ENCODE results near the gene MBNL1. TPM values are rescaled to one million over a fixed set of nuclear protein-coding genes. Genes with fewer than 3 reads are reported as not detected.

MBNL1 gene
- total RNA-seq (2014; rRNA removed; shearing (Covaris generic)), result 144 and 163 TPM in 2 replicates

- DNase-seq (ENCODE audit: low spot score), result peak; percentile 94
Measured at GRCh38 chr3:152268555-152269055, at the start of gene MBNL1. MBNL1 (plus strand) TSS chr3:152268929; CDS start chr3:152300194, 31,265 bp downstream.

- no peak for DNase-seq (ENCODE audit: low spot score)
Measured at GRCh38 chr3:152219216-152219615, 49.5 kb upstream of the MBNL1 start.

- DNase-seq (ENCODE audit: low spot score), result no peak
Measured at GRCh38 chr3:152219769-152220255, 48.9 kb upstream of the MBNL1 start.

GRCh38 chr3:152222327-152222726, 46.4 kb upstream of the MBNL1 start:
- no peak for DNase-seq (ENCODE audit: low spot score)

- no peak for DNase-seq (ENCODE audit: low spot score)
Measured at GRCh38 chr3:152225201-152225600, 43.5 kb upstream of the MBNL1 start.

- no peak for DNase-seq (ENCODE audit: low spot score)
Measured at GRCh38 chr3:152226176-152226575, 42.6 kb upstream of the MBNL1 start.

- DNase-seq (ENCODE audit: low spot score), result no peak
Measured at GRCh38 chr3:152227027-152227426, 41.7 kb upstream of the MBNL1 start.

GRCh38 chr3:152229692-152230091, 39.0 kb upstream of the MBNL1 start:
- no peak for DNase-seq (ENCODE audit: low spot score)

- DNase-seq (ENCODE audit: low spot score), result no peak
Measured at GRCh38 chr3:152230370-152230769, 38.4 kb upstream of the MBNL1 start.

GRCh38 chr3:152232001-152232400, 36.7 kb upstream of the MBNL1 start:
- no peak for DNase-seq (ENCODE audit: low spot score)

GRCh38 chr3:152232679-152233078, 36.0 kb upstream of the MBNL1 start:
- DNase-seq (ENCODE audit: low spot score), result no peak

- DNase-seq (ENCODE audit: low spot score), result no peak
Measured at GRCh38 chr3:152234657-152235375, 33.9 kb upstream of the MBNL1 start.

GRCh38 chr3:152235709-152236298, 32.9 kb upstream of the MBNL1 start:
- DNase-seq (ENCODE audit: low spot score), result no peak

GRCh38 chr3:152236716-152237115, 32.0 kb upstream of the MBNL1 start:
- no peak for DNase-seq (ENCODE audit: low spot score)

GRCh38 chr3:152241142-152242017, 27.3 kb upstream of the MBNL1 start:
- DNase-seq (ENCODE audit: low spot score), result no peak

GRCh38 chr3:152243301-152243711, 25.4 kb upstream of the MBNL1 start:
- no peak for DNase-seq (ENCODE audit: low spot score)

GRCh38 chr3:152243721-152244516, 24.8 kb upstream of the MBNL1 start:
- DNase-seq (ENCODE audit: low spot score), result no peak

GRCh38 chr3:152244517-152244888, 24.2 kb upstream of the MBNL1 start:
- DNase-seq (ENCODE audit: low spot score), result no peak

- no peak for DNase-seq (ENCODE audit: low spot score)
Measured at GRCh38 chr3:152245498-152246170, 23.1 kb upstream of the MBNL1 start.

GRCh38 chr3:152251916-152252315, 16.8 kb upstream of the MBNL1 start:
- no peak for DNase-seq (ENCODE audit: low spot score)

GRCh38 chr3:152252755-152253154, 16.0 kb upstream of the MBNL1 start:
- DNase-seq (ENCODE audit: low spot score), result no peak
